ENCODE measurements around the gene VSIG10.

Gene VSIG10

GRCh38 chr12:118058227-118058626 is 45.6 kb downstream of the VSIG10 start:
- H3K4me3 ChIP-seq (ENCODE audit: low read depth in 1 of 2, low read length in 2 of 2): no peak overlapping the region
- peaks cover 33% of the 10 kb centered on the region for H3K4me1 ChIP-seq (ENCODE audit: insufficient read depth, low read length)
- H3K9me3 ChIP-seq (ENCODE audit: low read length): no peaks in the 10 kb centered on the region
- no peaks in the 10 kb centered on the region for H3K27me3 ChIP-seq (ENCODE audit: control insufficient read depth in 1 of 2, insufficient read depth in 2 of 2, low read length in 2 of 2)
- H3K9ac ChIP-seq (ENCODE audit: low read length): no peak overlapping the region
- H3K36me3 ChIP-seq (ENCODE audit: insufficient read depth, low read length): no peaks in the 10 kb centered on the region
- H3K27ac ChIP-seq (ENCODE audit: low read depth, low read length): no peak overlapping the region

GRCh38 chr12:118055865-118056773 is 47.7 kb downstream of the VSIG10 start:
- H3K36me3 ChIP-seq (ENCODE audit: insufficient read depth, low read length): no peaks in the 10 kb centered on the region
- H3K4me1 ChIP-seq (ENCODE audit: insufficient read depth, low read length): peaks cover 40% of the 10 kb centered on the region
- no peak overlapping the region for H3K4me3 ChIP-seq (ENCODE audit: low read depth in 1 of 2, low read length in 2 of 2)
- H3K27me3 ChIP-seq (ENCODE audit: control insufficient read depth in 1 of 2, insufficient read depth in 2 of 2, low read length in 2 of 2): no peaks in the 10 kb centered on the region
- no peak overlapping the region for H3K27ac ChIP-seq (ENCODE audit: low read depth, low read length)
- no peak overlapping the region for H3K9ac ChIP-seq (ENCODE audit: low read length)
- H3K9me3 ChIP-seq (ENCODE audit: low read length): no peaks in the 10 kb centered on the region

- H3K4me1 ChIP-seq (ENCODE audit: insufficient read depth, low read length): peaks cover 40% of the 10 kb centered on the region
- H3K27me3 ChIP-seq (ENCODE audit: control insufficient read depth in 1 of 2, insufficient read depth in 2 of 2, low read length in 2 of 2): no peaks in the 10 kb centered on the region
- H3K36me3 ChIP-seq (ENCODE audit: insufficient read depth, low read length): peaks cover 6% of the 10 kb centered on the region
- no peak overlapping the region for H3K27ac ChIP-seq (ENCODE audit: low read depth, low read length)
- no peaks in the 10 kb centered on the region for H3K9me3 ChIP-seq (ENCODE audit: low read length)
- no peak overlapping the region for H3K9ac ChIP-seq (ENCODE audit: low read length)
- H3K4me3 ChIP-seq (ENCODE audit: low read depth in 1 of 2, low read length in 2 of 2): no peak overlapping the region
Measured at GRCh38 chr12:118055144-118055557, 48.7 kb downstream of the VSIG10 start.

- H3K4me1 ChIP-seq (ENCODE audit: insufficient read depth, low read length): peaks cover 29% of the 10 kb centered on the region
- no peak overlapping the region for H3K27ac ChIP-seq (ENCODE audit: low read depth, low read length)
- H3K9me3 ChIP-seq (ENCODE audit: low read length): no peaks in the 10 kb centered on the region
Measured at GRCh38 chr12:118053071-118053985, 50.5 kb downstream of the VSIG10 start.

GRCh38 chr12:118052324-118053070 is 51.3 kb downstream of the VSIG10 start:
- H3K27me3 ChIP-seq (ENCODE audit: control insufficient read depth in 1 of 2, insufficient read depth in 2 of 2, low read length in 2 of 2): no peaks in the 10 kb centered on the region
- no peak overlapping the region for H3K9ac ChIP-seq (ENCODE audit: low read length)
- H3K4me1 ChIP-seq (ENCODE audit: insufficient read depth, low read length): peaks cover 29% of the 10 kb centered on the region
- peaks cover 11% of the 10 kb centered on the region for H3K36me3 ChIP-seq (ENCODE audit: insufficient read depth, low read length)
- H3K27ac ChIP-seq (ENCODE audit: low read depth, low read length): peak overlapping the region; percentile 6
- H3K9me3 ChIP-seq (ENCODE audit: low read length): no peaks in the 10 kb centered on the region
- no peak overlapping the region for H3K4me3 ChIP-seq (ENCODE audit: low read depth in 1 of 2, low read length in 2 of 2)

More at GRCh38 chr12:118053071-118053985, 50.5 kb downstream of the VSIG10 start:
- H3K9ac ChIP-seq (ENCODE audit: low read length): no peak overlapping the region
- no peak overlapping the region for H3K4me3 ChIP-seq (ENCODE audit: low read depth in 1 of 2, low read length in 2 of 2)
- peaks cover 11% of the 10 kb centered on the region for H3K36me3 ChIP-seq (ENCODE audit: insufficient read depth, low read length)
- H3K27me3 ChIP-seq (ENCODE audit: control insufficient read depth in 1 of 2, insufficient read depth in 2 of 2, low read length in 2 of 2): no peaks in the 10 kb centered on the region

- no peaks in the 10 kb centered on the region for H3K27me3 ChIP-seq (ENCODE audit: control insufficient read depth in 1 of 2, insufficient read depth in 2 of 2, low read length in 2 of 2)
- H3K36me3 ChIP-seq (ENCODE audit: insufficient read depth, low read length): peaks cover 11% of the 10 kb centered on the region
- H3K27ac ChIP-seq (ENCODE audit: low read depth, low read length): no peak overlapping the region
- no peak overlapping the region for H3K9ac ChIP-seq (ENCODE audit: low read length)
- H3K4me3 ChIP-seq (ENCODE audit: low read depth in 1 of 2, low read length in 2 of 2): no peak overlapping the region
- H3K9me3 ChIP-seq (ENCODE audit: low read length): no peaks in the 10 kb centered on the region
- peaks cover 23% of the 10 kb centered on the region for H3K4me1 ChIP-seq (ENCODE audit: insufficient read depth, low read length)
Measured at GRCh38 chr12:118050972-118051910, 52.6 kb downstream of the VSIG10 start.

GRCh38 chr12:118046430-118046829 is 57.4 kb downstream of the VSIG10 start:
- peaks cover 48% of the 10 kb centered on the region for H3K36me3 ChIP-seq (ENCODE audit: insufficient read depth, low read length)
- H3K9me3 ChIP-seq (ENCODE audit: low read length): no peaks in the 10 kb centered on the region
- no peak overlapping the region for H3K9ac ChIP-seq (ENCODE audit: low read length)
- H3K4me3 ChIP-seq (ENCODE audit: low read depth in 1 of 2, low read length in 2 of 2): no peak overlapping the region
- H3K27me3 ChIP-seq (ENCODE audit: control insufficient read depth in 1 of 2, insufficient read depth in 2 of 2, low read length in 2 of 2): no peaks in the 10 kb centered on the region
- no peak overlapping the region for H3K27ac ChIP-seq (ENCODE audit: low read depth, low read length)
- H3K4me1 ChIP-seq (ENCODE audit: insufficient read depth, low read length): no peaks in the 10 kb centered on the region

GRCh38 chr12:118044577-118044976 is 59.2 kb downstream of the VSIG10 start:
- no peak overlapping the region for H3K4me3 ChIP-seq (ENCODE audit: low read depth in 1 of 2, low read length in 2 of 2)
- peaks cover 52% of the 10 kb centered on the region for H3K36me3 ChIP-seq (ENCODE audit: insufficient read depth, low read length)
- H3K27ac ChIP-seq (ENCODE audit: low read depth, low read length): no peak overlapping the region
- H3K4me1 ChIP-seq (ENCODE audit: insufficient read depth, low read length): no peaks in the 10 kb centered on the region
- H3K9me3 ChIP-seq (ENCODE audit: low read length): no peaks in the 10 kb centered on the region
- no peak overlapping the region for H3K9ac ChIP-seq (ENCODE audit: low read length)
- H3K27me3 ChIP-seq (ENCODE audit: control insufficient read depth in 1 of 2, insufficient read depth in 2 of 2, low read length in 2 of 2): no peaks in the 10 kb centered on the region

- Histone ChIP-seq H3K36me3 (ENCODE audit: insufficient read depth, low read length) (peaks cover 54% of the 10 kb centered on the region), H3K9me3 (ENCODE audit: low read length) (no peaks in the 10 kb centered on the region), H3K4me3 (ENCODE audit: low read depth in 1 of 2, low read length in 2 of 2) (no peak overlapping the region), H3K27me3 (ENCODE audit: control insufficient read depth in 1 of 2, insufficient read depth in 2 of 2, low read length in 2 of 2) (no peaks in the 10 kb centered on the region), H3K27ac (ENCODE audit: low read depth, low read length) (no peak overlapping the region), H3K9ac (ENCODE audit: low read length) (no peak overlapping the region), H3K4me1 (ENCODE audit: insufficient read depth, low read length) (no peaks in the 10 kb centered on the region)
Measured at GRCh38 chr12:118044075-118044474, 59.7 kb downstream of the VSIG10 start.

GRCh38 chr12:118042091-118042490 is 61.7 kb downstream of the VSIG10 start:
- H3K36me3 ChIP-seq (ENCODE audit: insufficient read depth, low read length): peaks cover 73% of the 10 kb centered on the region
- H3K4me1 ChIP-seq (ENCODE audit: insufficient read depth, low read length): no peaks in the 10 kb centered on the region
- H3K9me3 ChIP-seq (ENCODE audit: low read length): no peaks in the 10 kb centered on the region
- no peak overlapping the region for H3K27ac ChIP-seq (ENCODE audit: low read depth, low read length)
- no peak overlapping the region for H3K9ac ChIP-seq (ENCODE audit: low read length)
- H3K27me3 ChIP-seq (ENCODE audit: control insufficient read depth in 1 of 2, insufficient read depth in 2 of 2, low read length in 2 of 2): no peaks in the 10 kb centered on the region
- H3K4me3 ChIP-seq (ENCODE audit: low read depth in 1 of 2, low read length in 2 of 2): no peak overlapping the region

All from muscle layer of colon (tissue), 2 donors.